Neural cell (in vitro differentiated cells): ENCODE results near the gene EMILIN2.

Source experiments
- CTCF ChIP-seq: fragments of 450-650 bp; IDR thresholded peaks from 2 replicates; pipeline ENCODE4 v1.5.1; 2014; ENCODE audit warnings: antibody characterized with exemption, mild to moderate bottlenecking, moderate library complexity; ENCODE audit not compliant: poor library complexity, severe bottlenecking
- EP300 ChIP-seq: fragments of 450-650 bp; conservative IDR thresholded peaks from 2 replicates; pipeline ENCODE4 v1.6.1; 2014; ENCODE audit warnings: antibody characterized with exemption, mild to moderate bottlenecking, moderate library complexity; ENCODE audit not compliant: poor library complexity, severe bottlenecking
- EZH2 ChIP-seq: fragments of 200-600, 300-800 bp; shearing (Covaris generic), sonication (generic); IDR thresholded peaks from 2 replicates; pipeline ENCODE4 v1.6.1; 2014; ENCODE audit warnings: antibody characterized with exemption, low read length, borderline replicate concordance, mild to moderate bottlenecking; ENCODE audit not compliant: insufficient read depth, poor library complexity, severe bottlenecking
- MXI1 ChIP-seq: fragments of 450-650 bp; conservative IDR thresholded peaks from 2 replicates; pipeline ENCODE4 v1.6.1; 2014; ENCODE audit warnings: antibody characterized with exemption, mild to moderate bottlenecking; ENCODE audit not compliant: poor library complexity, severe bottlenecking
- POLR2AphosphoS5 ChIP-seq: IDR thresholded peaks from 2 replicates; pipeline ENCODE4 v1.6.1; 2012
- RAD21 ChIP-seq: fragments of 450-650 bp; conservative IDR thresholded peaks from 2 replicates; pipeline ENCODE4 v1.6.1; 2014; ENCODE audit warnings: antibody characterized with exemption, mild to moderate bottlenecking, moderate library complexity
- REST ChIP-seq: IDR thresholded peaks from 2 replicates; pipeline ENCODE4 v1.6.1; 2012; ENCODE audit warnings: borderline replicate concordance
- SMC3 ChIP-seq: fragments of 450-650 bp; conservative IDR thresholded peaks from 2 replicates; pipeline ENCODE4 v1.6.1; 2014; ENCODE audit warnings: antibody characterized with exemption, mild to moderate bottlenecking, moderate library complexity; ENCODE audit not compliant: poor library complexity
- TAF1 ChIP-seq: IDR thresholded peaks from 2 replicates; pipeline ENCODE4 v1.6.1; 2012; ENCODE audit warnings: low read depth

DNA sequence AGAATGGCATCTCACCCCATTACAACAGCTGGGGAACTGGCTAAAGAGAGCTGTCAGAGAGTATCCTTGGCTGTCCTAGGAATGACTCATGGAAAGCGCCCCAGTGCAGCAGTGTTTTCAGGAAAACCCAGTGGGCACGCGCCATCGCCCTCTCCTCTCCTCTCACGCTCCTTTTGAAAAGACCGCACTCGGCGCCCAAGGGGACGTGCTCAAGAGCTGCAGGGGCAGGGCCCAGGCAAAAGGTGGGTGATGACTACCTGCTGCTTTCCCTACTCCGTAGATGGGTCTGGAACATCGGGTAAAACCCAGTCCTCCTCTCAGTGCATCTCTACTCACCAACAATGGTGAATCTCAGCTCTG, 68.1 kb downstream of the EMILIN2 start:
- no peak for TF ChIP-seq CTCF
- no peak for TF ChIP-seq EZH2
- no peak for TF ChIP-seq MXI1
- no peak for TF ChIP-seq SMC3
- no peak for TF ChIP-seq EP300
- no peak for TF ChIP-seq POLR2AphosphoS5
- TF ChIP-seq RAD21, result no peak
- TF ChIP-seq TAF1, result no peak
- TF ChIP-seq REST, result no peak
